LNCaP clone FGC (cell line): ENCODE data around the gene SMDT1.
A peak's percentile ranks its signal among the peaks of the same experiment; 100 is the strongest.

Experiments used
- DNase-seq: peaks from one replicate; pipeline ENCODE4 v3.0.0-alpha.2; 2011; ENCODE audit warnings: low read depth
- H3K4me3 ChIP-seq: 2 replicates; pipeline ENCODE4 v1.5.1; 2011; ENCODE audit warnings: mild to moderate bottlenecking, low read depth, low read length, control low read depth
- CTCF ChIP-seq: IDR thresholded peaks from 2 replicates; pipeline ENCODE4 v1.5.1; 2012; ENCODE audit warnings: mild to moderate bottlenecking; ENCODE audit not compliant: control insufficient read depth, insufficient read depth; ENCODE audit errors: extremely low read depth

SMDT1 gene

GRCh38 chr22:42065438-42066125 lies 13.9 kb upstream of the SMDT1 start:
- TF ChIP-seq CTCF, result no peak
- H3K4me3 ChIP-seq, result no peak overlapping the region
- no peak for DNase-seq

- DNase-seq, result no peak
- H3K4me3 ChIP-seq, result no peak overlapping the region
- TF ChIP-seq CTCF, result no peak
Measured at GRCh38 chr22:42066126-42066761, 13.3 kb upstream of the SMDT1 start.

- no peak for DNase-seq
- TF ChIP-seq CTCF, result no peak
Measured at GRCh38 chr22:42066937-42067336, 12.6 kb upstream of the SMDT1 start.

GRCh38 chr22:42067671-42068251 lies 11.7 kb upstream of the SMDT1 start:
- DNase-seq, result no peak
- H3K4me3 ChIP-seq, result no peak overlapping the region
- no peak for TF ChIP-seq CTCF

More at GRCh38 chr22:42066937-42067336, 12.6 kb upstream of the SMDT1 start:
- H3K4me3 ChIP-seq, result no peak overlapping the region

GRCh38 chr22:42068291-42068690 lies 11.2 kb upstream of the SMDT1 start:
- H3K4me3 ChIP-seq, result no peak overlapping the region
- no peak for DNase-seq
- no peak for TF ChIP-seq CTCF

GRCh38 chr22:42069801-42070516 lies 9.5 kb upstream of the SMDT1 start:
- H3K4me3 ChIP-seq, result peak overlapping the region; percentile 61
- TF ChIP-seq CTCF, result no peak
- DNase-seq, result no peak
